Panc1 (cell line): ENCODE results near the gene MAJIN. TPM values are rescaled to one million over a fixed set of nuclear protein-coding genes. Genes with fewer than 3 reads are reported as not detected.
A peak's percentile ranks its signal among the peaks of the same experiment; 100 is the strongest.

ENCODE experiments used
- ATAC-seq: fragments of 200-7000 bp; cut with Tn5 transposase; 2 replicates; pipeline ENCODE4 v1.9.1; 2020; ENCODE audit warnings: mild to moderate bottlenecking, moderate library complexity
- BruUV-seq: library from RNA; stranded (reverse); fragments of 400-500 nt; replicated peaks from 2 replicates; lab custom pipeline; 2021; lab: Mats Ljungman, UMichigan
- CTCF ChIA-PET: fragments of 300-600 bp; sonication (Branson Sonifier 250); formaldehyde crosslinking; loops from one replicate; lab custom pipeline; 2022; ENCODE audit warnings: antibody characterized with exemption; lab: Charles Lee
- POLR2A ChIA-PET: fragments of 300-600 bp; sonication (Branson Sonifier 250); formaldehyde crosslinking; loops from one replicate; lab custom pipeline; 2022; ENCODE audit warnings: antibody characterized with exemption; lab: Charles Lee
- DNase-seq: peaks from one replicate; pipeline ENCODE4 v3.0.0-alpha.2; 2010; ENCODE audit warnings: low read depth, low spot score
- H3K27ac ChIP-seq: 2 replicates; pipeline ENCODE4 v1.5.1; 2011; ENCODE audit warnings: mild to moderate bottlenecking, low read length, inconsistent platforms
- H3K27me3 ChIP-seq: fragments of 200-500 bp; sonication (Bioruptor generic); 2 replicates; pipeline ENCODE4 v1.6.0; 2014; ENCODE audit warnings: low read length, inconsistent platforms; ENCODE audit not compliant: control insufficient read depth, insufficient read depth
- H3K36me3 ChIP-seq: fragments of 200-500 bp; sonication (Bioruptor generic); 2 replicates; pipeline ENCODE4 v1.5.1; 2014; ENCODE audit warnings: inconsistent platforms, mild to moderate bottlenecking, low read length, moderate library complexity; ENCODE audit not compliant: control insufficient read depth, insufficient read depth
- H3K4me1 ChIP-seq: 2 replicates; pipeline ENCODE4 v1.5.1; 2011; ENCODE audit warnings: inconsistent platforms, mild to moderate bottlenecking, low read length, moderate library complexity; ENCODE audit not compliant: control insufficient read depth, insufficient read depth
- H3K4me3 ChIP-seq, 2 experiments: 2 replicates each; pipeline ENCODE4 v1.5.1; 2011 to 2012; ENCODE audit warnings: low read depth in 2 of 2, low read length in 2 of 2, mild to moderate bottlenecking in 2 of 2, inconsistent platforms in 1 of 2, moderate library complexity in 1 of 2
- H3K9me3 ChIP-seq: fragments of 200-500 bp; sonication (Bioruptor generic); 2 replicates; pipeline ENCODE4 v1.5.1; 2014; ENCODE audit warnings: low read depth, mild to moderate bottlenecking, inconsistent platforms, low read length, moderate library complexity; ENCODE audit not compliant: control insufficient read depth, insufficient read depth
- CTCF ChIP-seq: fragments of 450-650 bp; IDR thresholded peaks from 2 replicates; pipeline ENCODE4 v1.5.1; 2017; ENCODE audit warnings: mild to moderate bottlenecking
- POLR2AphosphoS5 ChIP-seq: IDR thresholded peaks from 2 replicates; pipeline ENCODE4 v1.6.1; 2012; ENCODE audit warnings: mild to moderate bottlenecking, low read depth, low read length, moderate library complexity
- REST ChIP-seq, 2 experiments: IDR thresholded peaks; 2 replicates each; pipeline ENCODE4 v1.6.1; 2011 to 2012; ENCODE audit warnings: low read depth in 2 of 2, control low read depth in 1 of 2, low read length in 1 of 2, mild to moderate bottlenecking in 1 of 2, moderate library complexity in 1 of 2; ENCODE audit not compliant: insufficient read depth in 1 of 2
- SIN3A ChIP-seq: IDR thresholded peaks from 2 replicates; pipeline ENCODE4 v1.6.1; 2012; ENCODE audit warnings: low read depth, mild to moderate bottlenecking, low read length, moderate library complexity, borderline replicate concordance; ENCODE audit not compliant: insufficient read depth
- TCF7L2 ChIP-seq: IDR thresholded peaks from 2 replicates; pipeline ENCODE4 v1.6.1; 2011; ENCODE audit warnings: mild to moderate bottlenecking, low read depth, low read length, inconsistent platforms
- in situ Hi-C: cut with HindIII; loops from 2 replicates; pipeline ENCODE4 v1.10.0; 2016; ENCODE audit warnings: low sequenced_read_pairs, low pct_unique_long_range_greater_than_20kb
- intact Hi-C: fragments of 100-400 bp; cut with micrococcal nuclease; formaldehyde crosslinking; loops from one replicate; pipeline ENCODE4 v1.10.0; 2022; ENCODE audit not compliant: unreplicated experiment
- total RNA-seq: library from RNA; stranded (reverse); gene quantifications from one replicate; pipeline ENCODE4 v1.2.1, GENCODE V29; 2021; ENCODE audit not compliant: unreplicated experiment

Gene MAJIN
- total RNA-seq, 1 experiment from 2014 or later: not detected

- no TSS peak for BruUV-seq
- Histone ChIP-seq H3K4me3 (no peak overlapping the region), H3K9me3 (no peaks in the 10 kb centered on the region), H3K27me3 (no peaks in the 10 kb centered on the region), H3K27ac (no peak overlapping the region), H3K4me1 (peaks cover 12% of the 10 kb centered on the region), H3K36me3 (no peaks in the 10 kb centered on the region)
- ChIA-PET CTCF (interaction anchor here (0.6 to 0.7 kb wide), 3 partner anchors 16 to 381 kb away, joined by 3 to 4 read pairs (median 4); no protein-coding TSS in a partner anchor), POLR2A (interaction anchor here (0.6 to 0.8 kb wide), 3 partner anchors 30 to 108 kb away, joined by 3 to 7 read pairs (median 3); no protein-coding TSS in a partner anchor)
- DNase-seq (no peak), ATAC-seq (peak; percentile 88)
- in situ Hi-C loops (no loop called here), intact Hi-C loops (loop anchor here (2.0 kb wide), 1 partner anchor 47 kb away; no protein-coding TSS in a partner anchor)
- TF ChIP-seq SIN3A (no peak), CTCF (peak; percentile 99), POLR2AphosphoS5 (no peak), TCF7L2 (no peak), REST (IDR thresholded peaks at IDR 0.05; ENCODE audit: insufficient read depth in 1 of 2, low read depth in 2 of 2, low read length in 1 of 2) (peak in 1 of 2 experiments; percentile 32; a peak in 1 of 4 replicates)
Observed at GRCh38 chr11:64894070-64894811, 77.7 kb downstream of the MAJIN start.

GRCh38 chr11:64893194-64894069 lies 78.5 kb downstream of the MAJIN start:
- Histone ChIP-seq H3K4me3 (no peak overlapping the region), H3K4me1 (peaks cover 20% of the 10 kb centered on the region), H3K36me3 (no peaks in the 10 kb centered on the region), H3K27ac (no peak overlapping the region), H3K27me3 (no peaks in the 10 kb centered on the region), H3K9me3 (no peaks in the 10 kb centered on the region)
- POLR2A ChIA-PET: interaction anchor here (0.5 to 0.8 kb wide), 2 partner anchors 11 to 29 kb away, joined by 3 read pairs; no protein-coding TSS in a partner anchor
- intact Hi-C loops (loop anchor here (2.0 kb wide), 1 partner anchor 47 kb away; no protein-coding TSS in a partner anchor), in situ Hi-C loops (no loop called here)
- no TSS peak for BruUV-seq
- DNase-seq (no peak), ATAC-seq (no peak)
- no peak for TF ChIP-seq REST (IDR thresholded peaks at IDR 0.05; ENCODE audit: insufficient read depth in 1 of 2, low read depth in 2 of 2, low read length in 1 of 2)
- TF ChIP-seq CTCF: no peak
- no peak for TF ChIP-seq SIN3A
- TF ChIP-seq POLR2AphosphoS5: no peak
- TF ChIP-seq TCF7L2: no peak
- CTCF ChIA-PET: interaction anchor here (0.5 to 0.6 kb wide), 4 partner anchors 12 to 117 kb away, joined by 3 to 6 read pairs (median 4); no protein-coding TSS in a partner anchor
